ENCODE data around the gene PHRF1.
"Not testable (repeated sequence)": the region's sequence is repeated elsewhere in the genome, so short reads cannot be mapped to it uniquely, and the experiment has no call there.

The PHRF1 gene

GRCh38 chr11:558503-558902 is 17.8 kb upstream of the PHRF1 start:
- no peak for DNase-seq

DNA sequence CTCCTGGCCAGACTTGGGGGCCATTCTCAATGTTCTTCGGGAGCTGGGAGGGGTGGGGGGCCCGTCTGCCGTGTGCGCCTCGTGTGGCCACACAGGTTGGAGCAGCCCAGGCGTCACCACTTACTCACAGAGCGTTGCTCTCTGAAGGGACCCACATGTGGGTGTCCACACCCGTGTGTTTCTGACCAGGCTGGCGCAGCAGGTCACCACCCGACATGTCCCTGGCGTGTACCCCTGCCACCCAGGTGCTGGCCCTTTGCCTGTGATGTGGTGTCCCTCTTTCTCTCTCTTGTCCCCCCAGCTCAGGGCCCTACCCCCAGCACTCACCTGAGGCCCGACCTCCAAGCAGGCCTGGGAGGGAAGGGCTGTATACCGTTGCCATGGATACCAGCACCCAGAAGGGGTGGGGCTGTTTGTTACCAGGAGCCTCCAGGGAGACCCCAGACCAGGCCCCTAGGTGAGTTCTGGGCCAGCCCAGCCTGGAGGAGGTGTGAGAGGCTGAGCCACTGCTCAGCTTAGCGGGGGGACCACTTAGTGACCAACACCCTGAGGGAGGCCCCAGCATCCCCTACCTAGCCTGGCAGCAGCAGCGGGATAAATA is 17.1 kb upstream of the PHRF1 start:
- DNase-seq: no peak

- DNase-seq: no peak
These were observed 16.5 kb upstream of the PHRF1 start for GRCh38 chr11:559712-560304.

DNA sequence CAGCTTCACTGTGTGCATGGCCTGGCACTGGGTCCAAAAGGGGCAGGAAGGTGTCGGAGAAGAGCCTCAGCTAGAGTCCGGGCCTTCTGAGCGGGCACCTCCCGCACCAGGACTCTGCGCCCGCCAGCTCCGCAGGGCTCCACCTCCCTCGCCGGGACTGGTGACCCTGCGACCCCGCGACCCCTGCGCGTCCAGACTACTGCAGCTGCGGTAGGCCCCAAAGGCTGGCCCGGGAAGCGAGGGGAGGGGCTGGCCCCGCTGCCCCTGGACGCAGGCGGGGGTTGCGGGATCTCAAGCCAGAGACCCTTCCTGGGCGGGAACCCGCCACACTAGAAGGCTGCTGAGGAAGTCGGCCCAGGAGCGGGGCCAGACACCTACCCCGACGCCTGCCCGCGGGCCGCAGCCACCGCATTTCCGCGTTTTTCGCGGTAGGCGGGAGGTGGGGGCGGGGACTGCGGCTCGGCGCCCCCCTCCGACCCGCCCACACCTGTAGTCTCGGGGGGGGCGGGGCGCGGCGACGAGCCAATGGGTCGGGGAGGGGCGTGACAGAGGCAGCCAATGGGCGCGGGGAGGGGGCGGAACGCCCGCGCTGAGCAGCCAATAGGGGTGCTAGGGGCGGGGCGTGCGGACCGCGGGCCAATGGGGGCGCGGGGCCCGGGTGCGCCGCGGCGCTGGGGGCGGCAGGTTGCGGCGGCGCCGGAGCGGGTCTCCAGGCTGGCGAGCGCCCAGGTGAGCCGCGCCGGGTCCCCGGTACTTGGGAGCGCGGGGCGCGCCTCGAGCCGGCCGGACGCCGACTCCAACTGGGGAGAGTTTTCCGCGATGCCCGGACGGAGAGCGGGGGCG is 15.7 kb upstream of the PHRF1 start, which contains the start of the genes LMNTD2 and RASSF7:
Gene LMNTD2 (minus strand): TSS at position 434 of the 843 bp plus-strand sequence. CDS start 22 bp downstream, at position 412.
Gene RASSF7 (plus strand): TSS at position 666 of the 843 bp plus-strand sequence. CDS start 799 bp downstream, outside the sequence.
- DNase-seq: peak; percentile 89

GRCh38 chr11:561148-562003 is 14.9 kb upstream of the PHRF1 start:
- DNase-seq: peak; percentile 79

GRCh38 chr11:562046-562645 is 14.1 kb upstream of the PHRF1 start:
- DNase-seq: no peak

GRCh38 chr11:563066-563811 is 13.0 kb upstream of the PHRF1 start:
- no peak for DNase-seq

DNA sequence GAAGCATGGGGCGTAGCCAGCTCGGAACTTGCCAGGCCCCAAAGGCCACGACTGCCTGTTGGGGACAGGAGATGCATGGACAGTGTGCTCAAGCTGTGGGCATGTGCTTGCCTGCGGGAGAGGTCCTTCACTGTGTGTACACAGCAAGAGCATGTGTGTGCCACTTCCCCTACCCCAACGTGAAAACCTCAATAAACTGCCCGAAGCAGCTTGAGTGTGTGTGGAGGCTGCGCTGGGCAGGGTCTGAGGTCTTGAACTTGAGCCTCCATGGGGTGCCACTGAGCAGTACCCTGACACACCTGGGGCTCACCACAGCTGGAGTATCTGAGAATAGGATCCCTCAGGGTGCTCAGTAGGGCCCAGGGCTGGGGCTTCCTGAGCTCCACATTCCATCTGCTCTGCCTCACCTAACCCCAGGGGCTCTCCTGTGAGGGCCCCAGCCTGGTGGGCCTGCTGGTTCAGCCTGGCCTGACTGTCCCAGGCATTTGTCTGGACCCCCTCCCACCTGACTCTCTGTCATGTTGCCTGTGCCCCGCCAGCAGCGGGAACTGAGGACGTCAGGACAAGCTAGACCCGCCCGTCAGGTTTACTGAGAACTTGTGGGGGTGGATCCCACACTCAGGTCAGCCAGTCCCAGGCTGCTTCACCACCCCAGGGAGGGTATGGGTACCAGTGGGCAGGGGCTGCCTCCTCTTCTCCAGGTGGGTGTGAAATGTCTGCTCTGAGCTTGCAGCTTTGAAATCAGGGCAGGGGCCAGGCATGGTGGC is 12.3 kb upstream of the PHRF1 start:
- DNase-seq: no peak

- DNase-seq: no peak
These were observed 10.3 kb upstream of the PHRF1 start for GRCh38 chr11:565921-566509.

DNA sequence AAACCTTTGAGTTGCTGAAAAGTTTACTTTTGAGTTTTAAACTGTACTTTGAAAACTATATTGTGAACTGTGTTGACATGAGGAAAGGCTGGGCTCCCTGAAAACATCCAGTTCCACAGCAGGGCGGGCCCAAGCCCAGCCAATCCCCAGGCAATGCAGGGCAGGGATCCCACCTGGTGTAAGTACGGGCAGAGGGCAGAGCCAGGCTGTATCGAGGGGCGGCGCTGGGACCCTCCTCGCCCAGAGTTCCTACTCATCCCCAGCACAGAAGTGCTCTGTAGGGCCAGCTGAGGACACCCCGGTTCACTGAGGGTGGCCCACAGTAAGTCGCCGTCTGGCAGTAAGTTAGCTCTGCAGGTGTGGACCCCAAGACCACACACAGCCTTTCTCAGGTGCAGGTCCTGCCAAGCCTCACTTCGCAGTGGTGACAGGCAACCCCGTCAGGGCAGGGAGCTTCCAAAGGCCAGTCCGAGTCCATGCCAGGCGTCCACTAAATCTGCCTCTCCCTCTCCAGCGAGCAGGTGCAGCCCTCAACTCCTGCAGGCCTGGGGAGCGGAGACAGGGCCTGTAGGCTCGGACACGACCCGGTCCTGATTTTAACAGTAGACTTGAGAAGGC is 9.2 kb upstream of the PHRF1 start:
- no peak for DNase-seq

DNA sequence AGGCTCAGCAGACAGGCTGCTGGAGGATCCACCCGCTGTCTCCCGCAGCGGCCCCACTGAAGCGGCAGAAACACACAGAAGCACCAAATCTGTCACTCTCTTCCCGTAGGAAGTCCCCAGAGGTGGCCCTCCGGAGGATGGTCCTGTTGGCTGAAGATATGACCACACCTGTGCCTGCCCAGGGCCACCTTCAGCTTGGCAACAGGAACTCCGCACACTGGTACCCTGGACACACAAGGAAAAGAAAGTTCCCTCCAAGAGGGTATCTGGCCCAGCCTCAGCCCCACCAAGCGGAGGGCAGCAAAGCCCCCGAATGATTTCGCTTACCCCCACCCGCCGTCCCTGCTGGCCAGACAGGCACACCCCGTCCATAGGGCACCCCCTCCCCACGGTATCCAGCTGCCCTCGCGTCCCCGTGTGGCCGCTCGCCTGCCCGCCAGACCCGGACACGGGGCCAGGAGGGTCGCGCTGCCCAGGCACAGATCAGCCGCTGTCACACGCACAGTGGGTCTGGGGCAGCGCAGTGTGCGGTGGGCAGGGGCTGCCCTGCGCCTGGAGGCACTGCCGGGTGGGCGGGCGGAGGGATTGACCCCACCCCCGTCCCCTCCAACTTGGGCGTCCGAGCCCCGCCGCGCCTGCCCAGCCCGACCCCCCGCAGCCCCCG is 8.5 kb upstream of the PHRF1 start:
- peak; percentile 53 for DNase-seq

- peak; percentile 80 for DNase-seq
These were observed 7.7 kb upstream of the PHRF1 start for GRCh38 chr11:568306-569157.

GRCh38 chr11:569158-569885 is 6.9 kb upstream of the PHRF1 start:
- DNase-seq: peak; percentile 62

DNA sequence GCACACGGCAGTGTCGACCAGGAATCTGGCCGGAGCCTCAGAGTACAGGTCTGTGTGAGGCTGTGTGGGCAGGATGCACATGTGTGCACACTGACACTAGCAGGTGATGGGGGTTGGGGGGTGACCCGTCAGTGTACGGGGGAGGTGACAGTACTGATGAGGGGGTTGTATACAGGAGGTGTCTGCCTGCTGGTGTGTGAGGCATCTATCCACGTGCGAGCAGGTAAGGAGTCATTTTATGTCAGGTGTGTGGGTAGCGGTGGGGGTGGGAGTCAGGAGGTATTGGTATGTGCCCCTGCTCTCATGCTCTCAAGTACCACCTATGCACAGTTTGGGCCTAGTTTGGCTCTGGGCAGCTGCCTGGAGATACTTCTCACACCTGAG is 4.5 kb upstream of the PHRF1 start:
- no peak for DNase-seq

GRCh38 chr11:573146-573759 is 3.0 kb upstream of the PHRF1 start:
- no peak for DNase-seq

DNA sequence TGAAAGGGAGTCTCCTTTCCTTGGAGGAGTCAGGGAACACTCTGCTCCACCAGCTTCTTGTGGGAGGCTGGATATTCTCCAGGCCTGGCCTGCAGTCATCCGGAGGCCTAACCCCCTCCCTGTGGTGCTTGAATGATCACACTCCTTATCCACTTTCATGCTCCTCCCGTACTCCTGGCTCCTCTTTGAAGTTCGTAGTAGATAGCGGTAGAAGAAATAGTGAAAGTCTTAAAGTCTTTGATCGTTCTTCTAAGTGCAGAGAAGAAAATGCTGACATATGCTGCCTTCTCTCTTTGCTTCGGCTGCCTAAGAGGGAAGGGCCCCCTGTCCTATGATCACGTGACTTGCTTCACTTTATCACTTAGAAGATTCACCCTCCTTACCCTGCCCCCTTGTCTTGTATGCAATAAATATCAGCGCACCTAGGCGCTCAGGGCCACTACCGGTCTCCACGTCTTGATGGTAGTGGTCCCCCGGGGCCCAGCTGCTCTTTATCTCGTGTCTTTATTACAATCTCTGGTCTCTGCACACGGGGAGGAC is 2.2 kb upstream of the PHRF1 start:
- DNase-seq: not testable (repeated sequence)

Data from right kidney (tissue), 1 donor.